ENCODE data around the gene STAT4. TPM values are rescaled to one million over a fixed set of nuclear protein-coding genes. Genes with fewer than 3 reads are reported as not detected.

STAT4 gene
- total RNA-seq, 1 experiment from 2014 or later = 0.33 TPM

- no peak overlapping the region for H3K56ac ChIP-seq (ENCODE audit: insufficient read length, low read depth, low read length)
- H4K20me1 ChIP-seq (ENCODE audit: control insufficient read depth, insufficient read depth, insufficient read length) = no peaks in the 10 kb centered on the region
- no peak overlapping the region for H3K14ac ChIP-seq (ENCODE audit: insufficient read depth, low read length)
- no peak overlapping the region for H2BK20ac ChIP-seq (ENCODE audit: low read depth, low read length, poor library complexity, severe bottlenecking)
- H4K5ac ChIP-seq (ENCODE audit: insufficient read length, low read depth, low read length) = no peak overlapping the region
- no peak overlapping the region for H2BK120ac ChIP-seq (ENCODE audit: low read depth, low read length, poor library complexity, severe bottlenecking)
- no peak overlapping the region for H2BK12ac ChIP-seq (ENCODE audit: insufficient read length, low read depth, low read length)
- no peak overlapping the region; a peak in 1 of 7 replicates for H3K27ac Mint-ChIP-seq
- no peaks in the 10 kb centered on the region for H3K27me3 ChIP-seq (ENCODE audit: insufficient read depth, low read length)
- H2AK5ac ChIP-seq (ENCODE audit: insufficient read length, low read length) = no peak overlapping the region
- no peak overlapping the region for H2BK5ac ChIP-seq (ENCODE audit: insufficient read length, low read length)
- no peaks in the 10 kb centered on the region for H3K79me2 ChIP-seq (ENCODE audit: insufficient read depth, low read length)
- no peaks in the 10 kb centered on the region for H3K9me3 Mint-ChIP-seq
- no peak overlapping the region for H4K91ac ChIP-seq (ENCODE audit: insufficient read length, low read depth, low read length)
- H3T11ph ChIP-seq (ENCODE audit: low read length) = no peak overlapping the region
- no peaks in the 10 kb centered on the region for H3K23me2 ChIP-seq (ENCODE audit: insufficient read length, low read depth, low read length, poor library complexity, severe bottlenecking)
- H3K4me2 ChIP-seq (ENCODE audit: insufficient read depth, insufficient read length, low read length) = no peak overlapping the region
- no peak overlapping the region for H3K23ac ChIP-seq (ENCODE audit: insufficient read length, low read depth, low read length)
- H2BK15ac ChIP-seq (ENCODE audit: low read depth, low read length) = no peak overlapping the region
- no CpG with 5 or more reads among the region's 2 CpGs for WGBS (ENCODE audit: extremely low coverage, insufficient read length, low lambda C conversion rate)
- no peak overlapping the region for H3K18ac ChIP-seq (ENCODE audit: insufficient read length, low read depth, low read length)
- no peak overlapping the region for H2AFZ ChIP-seq (ENCODE audit: low read length)
- no peaks in the 10 kb centered on the region for H3K4me1 Mint-ChIP-seq
- H3K4me3 Mint-ChIP-seq = no peak overlapping the region
- no peak overlapping the region for H3K27ac ChIP-seq (ENCODE audit: insufficient read length, low read depth, low read length)
- TF ChIP-seq CTCF (conservative IDR thresholded peaks at IDR 0.05) = no peak
- no peaks in the 10 kb centered on the region for H3K4me1 ChIP-seq (ENCODE audit: insufficient read depth, low read length)
- H3K79me1 ChIP-seq (ENCODE audit: insufficient read depth, low read depth, low read length, poor library complexity, severe bottlenecking) = no peaks in the 10 kb centered on the region
- no peaks in the 10 kb centered on the region for H3K36me3 Mint-ChIP-seq (ENCODE audit: insufficient read depth in 1 of 3, low read depth in 3 of 3)
- no peaks in the 10 kb centered on the region for H3K9me3 ChIP-seq (ENCODE audit: control insufficient read depth, low read depth, low read length)
- H4K8ac ChIP-seq (replicated peaks; ENCODE audit: insufficient read length, low read depth, low read length) = no peak overlapping the region
- no peak overlapping the region for H3K4ac ChIP-seq (ENCODE audit: low read depth, low read length)
- no peaks in the 10 kb centered on the region for H3K27me3 Mint-ChIP-seq (ENCODE audit: low read depth)
- no peak for DNase-seq
- no peak overlapping the region for H3K9ac ChIP-seq (ENCODE audit: extremely low read depth, insufficient read length, low read length)
These were observed 32.3 kb upstream of the STAT4 start for GRCh38 chr2:191183081-191183480.
